Mesenchymal stem cell (in vitro differentiated cells and primary cell): ENCODE data around the gene SLC4A5.

Source experiments
- DNase-seq: peaks from one replicate; pipeline ENCODE4 v3.0.0-alpha.2; 2013
- H2AFZ ChIP-seq: one replicate; pipeline ENCODE4 v1.6.1; 2013; ENCODE audit warnings: low read depth, mild to moderate bottlenecking, control low read depth, inconsistent platforms, low read length, moderate library complexity
- H2AK5ac ChIP-seq: 2 replicates; pipeline ENCODE4 v1.6.1; 2013; ENCODE audit warnings: low read length, moderate library complexity, mild to moderate bottlenecking, inconsistent platforms; ENCODE audit not compliant: severe bottlenecking
- H2BK120ac ChIP-seq: one replicate; pipeline ENCODE4 v1.6.1; 2013; ENCODE audit warnings: low read depth, mild to moderate bottlenecking, inconsistent platforms, low read length, moderate library complexity
- H2BK12ac ChIP-seq, 2 experiments: one replicate each; pipeline ENCODE4 v1.6.1; 2013; ENCODE audit warnings: inconsistent platforms in 2 of 2, low read length in 2 of 2, mild to moderate bottlenecking in 2 of 2, moderate library complexity in 2 of 2, control low read depth in 1 of 2
- H2BK15ac ChIP-seq: one replicate; pipeline ENCODE4 v1.6.1; 2013; ENCODE audit warnings: mild to moderate bottlenecking, low read depth, inconsistent platforms; ENCODE audit not compliant: poor library complexity, severe bottlenecking
- H2BK5ac ChIP-seq: 2 replicates; pipeline ENCODE4 v1.6.1; 2013; ENCODE audit warnings: low read depth, mild to moderate bottlenecking, low read length, control low read depth, inconsistent platforms; ENCODE audit not compliant: poor library complexity, severe bottlenecking
- H3K14ac ChIP-seq, 2 experiments: one replicate each; pipeline ENCODE4 v1.6.1; 2013; ENCODE audit warnings: inconsistent platforms in 2 of 2, low read length in 2 of 2, control low read depth in 1 of 2, mild to moderate bottlenecking in 1 of 2, moderate library complexity in 1 of 2
- H3K18ac ChIP-seq, 2 experiments: one replicate each; pipeline ENCODE4 v1.6.1; 2013; ENCODE audit warnings: inconsistent platforms in 2 of 2, low read length in 2 of 2, control low read depth in 1 of 2, low read depth in 1 of 2, mild to moderate bottlenecking in 1 of 2
- H3K23ac ChIP-seq, 2 experiments: one replicate each; pipeline ENCODE4 v1.6.1; 2013; ENCODE audit warnings: inconsistent platforms in 2 of 2, low read length in 2 of 2, mild to moderate bottlenecking in 2 of 2, moderate library complexity in 2 of 2, control low read depth in 1 of 2
- H3K27ac ChIP-seq: 2 replicates; pipeline ENCODE4 v1.5.1; 2013; ENCODE audit warnings: mild to moderate bottlenecking, moderate library complexity, low read length, control low read depth, inconsistent platforms; ENCODE audit not compliant: poor library complexity, severe bottlenecking
- H3K27me3 ChIP-seq, 2 experiments: 2 replicates each; pipeline versions ENCODE4 v1.6.1 to v1.7.0; 2013; ENCODE audit warnings: low read length in 2 of 2, mild to moderate bottlenecking in 2 of 2, moderate library complexity in 2 of 2, control low read depth in 1 of 2, inconsistent platforms in 1 of 2; ENCODE audit not compliant: control insufficient read depth in 1 of 2, insufficient read depth in 1 of 2
- H3K36me3 ChIP-seq, 2 experiments: 2 replicates each; pipeline versions ENCODE4 v1.6.1 to v1.7.0; 2013; ENCODE audit warnings: low read length in 2 of 2, control low read depth in 1 of 2, inconsistent platforms in 1 of 2, low read depth in 1 of 2, mild to moderate bottlenecking in 1 of 2; ENCODE audit not compliant: insufficient read depth in 2 of 2, control insufficient read depth in 1 of 2
- H3K4ac ChIP-seq, 2 experiments: one replicate each; pipeline ENCODE4 v1.6.1; 2013; ENCODE audit warnings: inconsistent platforms in 2 of 2, low read length in 2 of 2, mild to moderate bottlenecking in 2 of 2, moderate library complexity in 2 of 2, control low read depth in 1 of 2, low read depth in 1 of 2
- H3K4me1 ChIP-seq: 2 replicates; pipeline ENCODE4 v1.6.1; 2013; ENCODE audit warnings: low read depth, low read length, control low read depth; ENCODE audit not compliant: control insufficient read depth, insufficient read depth
- H3K4me2 ChIP-seq: 2 replicates; pipeline ENCODE4 v1.6.1; 2013; ENCODE audit warnings: low read length, mild to moderate bottlenecking, inconsistent platforms; ENCODE audit not compliant: poor library complexity, severe bottlenecking
- H3K4me3 ChIP-seq, 2 experiments: 2 replicates each; pipeline versions ENCODE4 v1.5.1 to v1.7.0; 2013; ENCODE audit warnings: low read length in 2 of 2, mild to moderate bottlenecking in 2 of 2, control low read depth in 1 of 2, low read depth in 1 of 2; ENCODE audit not compliant: insufficient read depth in 1 of 2
- H3K79me1 ChIP-seq: replicated peaks from 2 replicates; pipeline ENCODE4 v1.6.1; 2013; ENCODE audit warnings: mild to moderate bottlenecking, control low read depth, low read length, inconsistent platforms; ENCODE audit not compliant: poor library complexity, severe bottlenecking
- H3K9ac ChIP-seq: 2 replicates; pipeline ENCODE4 v1.7.0; 2013; ENCODE audit warnings: mild to moderate bottlenecking, low read length, moderate library complexity
- H3K9me3 ChIP-seq: 2 replicates; pipeline ENCODE4 v1.7.0; 2013; ENCODE audit warnings: mild to moderate bottlenecking, low read length; ENCODE audit not compliant: control insufficient read depth
- H4K8ac ChIP-seq: one replicate; pipeline ENCODE4 v1.6.1; 2013; ENCODE audit warnings: inconsistent platforms, mild to moderate bottlenecking, low read length, moderate library complexity
- H4K91ac ChIP-seq: one replicate; pipeline ENCODE4 v1.6.1; 2013; ENCODE audit warnings: mild to moderate bottlenecking, low read length, inconsistent platforms
- WGBS: methylation state at CpG from one replicate; pipeline ENCODE4 v1.1.7; 2013; ENCODE audit warnings: mixed read lengths; 5-methylcytosine and 5-hydroxymethylcytosine counted together

SLC4A5 gene

DNA sequence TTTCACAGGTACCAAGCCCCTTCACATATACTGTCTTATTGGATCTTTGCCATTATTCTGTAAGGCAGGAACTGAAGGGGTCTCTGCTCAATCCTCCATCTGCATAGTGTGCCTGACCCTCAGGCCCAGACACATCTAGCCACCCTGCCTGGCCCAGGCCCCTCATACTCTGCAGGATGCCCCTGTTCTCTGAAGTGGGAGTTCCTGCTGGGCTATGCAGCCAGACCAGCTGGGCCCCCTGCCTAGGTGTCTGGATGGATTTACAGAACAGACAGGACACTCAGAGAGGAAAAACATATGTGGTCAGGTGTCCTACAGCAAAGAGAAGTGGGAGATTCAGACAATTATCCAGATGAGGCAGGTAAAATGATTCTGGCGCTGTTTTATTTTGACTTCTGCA, 42.0 kb downstream of the SLC4A5 start:
- H3K4me1 ChIP-seq: no peaks in the 10 kb centered on the region
- H3K18ac ChIP-seq: no peak overlapping the region
- no peak overlapping the region for H3K27ac ChIP-seq
- no peak overlapping the region for H3K4ac ChIP-seq
- no peak overlapping the region for H4K8ac ChIP-seq
- no peaks in the 10 kb centered on the region for H3K79me1 ChIP-seq
- no peak overlapping the region for H3K23ac ChIP-seq
- H2BK5ac ChIP-seq: no peak overlapping the region
- H3K4me3 ChIP-seq: no peak overlapping the region
- H2BK12ac ChIP-seq: no peak overlapping the region
- no peak overlapping the region for H3K9ac ChIP-seq
- H3K14ac ChIP-seq: no peak overlapping the region
- no peak overlapping the region for H2BK120ac ChIP-seq
- H4K91ac ChIP-seq: no peak overlapping the region
- no peak overlapping the region for H2AFZ ChIP-seq
- no peak overlapping the region for H3K4me2 ChIP-seq
- DNase-seq: no peak
- H3K27me3 ChIP-seq: no peaks in the 10 kb centered on the region
- peaks cover 10% of the 10 kb centered on the region for H3K9me3 ChIP-seq
- WGBS: 100% methylated on average over 1 of the region's 1 CpG
- no peak overlapping the region for H2BK15ac ChIP-seq
- no peaks in the 10 kb centered on the region for H3K36me3 ChIP-seq
- no peak overlapping the region for H2AK5ac ChIP-seq

DNA sequence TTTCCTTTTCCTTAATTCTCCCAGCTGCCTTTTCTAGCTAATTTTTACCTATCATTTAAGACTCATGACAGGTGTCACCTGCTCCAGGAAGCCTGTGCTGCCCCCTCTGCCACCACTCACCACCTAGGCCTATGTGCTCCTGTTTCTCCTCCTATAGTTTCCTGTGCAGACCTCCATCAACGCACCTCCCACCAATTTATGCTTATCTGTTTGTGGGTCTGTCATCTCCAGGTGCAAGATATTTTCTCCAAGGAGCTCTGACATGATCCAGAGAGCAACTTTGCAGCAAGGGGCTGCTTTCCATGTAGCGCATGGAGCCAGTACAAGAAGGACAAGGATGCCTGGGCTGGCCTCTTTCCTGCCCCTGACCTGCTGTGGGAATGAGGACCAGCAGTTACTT, 42.7 kb downstream of the SLC4A5 start:
- H2BK12ac ChIP-seq: no peak overlapping the region
- H3K9me3 ChIP-seq: peaks cover 10% of the 10 kb centered on the region
- no peak overlapping the region for H3K4me2 ChIP-seq
- no peak overlapping the region for H2AFZ ChIP-seq
- H2AK5ac ChIP-seq: no peak overlapping the region
- H4K8ac ChIP-seq: no peak overlapping the region
- H2BK120ac ChIP-seq: no peak overlapping the region
- H3K27ac ChIP-seq: no peak overlapping the region
- H3K4me1 ChIP-seq: no peaks in the 10 kb centered on the region
- H3K14ac ChIP-seq: no peak overlapping the region
- no peak overlapping the region for H3K9ac ChIP-seq
- H3K4me3 ChIP-seq: no peak overlapping the region
- no peak overlapping the region for H2BK5ac ChIP-seq
- no peaks in the 10 kb centered on the region for H3K27me3 ChIP-seq
- H2BK15ac ChIP-seq: no peak overlapping the region
- no peak overlapping the region for H3K4ac ChIP-seq
- H3K79me1 ChIP-seq: no peaks in the 10 kb centered on the region
- H3K18ac ChIP-seq: no peak overlapping the region
- H3K23ac ChIP-seq: no peak overlapping the region
- DNase-seq: no peak
- 78% methylated on average over 2 of the region's 2 CpGs for WGBS
- no peak overlapping the region for H4K91ac ChIP-seq
- H3K36me3 ChIP-seq: no peaks in the 10 kb centered on the region

DNA sequence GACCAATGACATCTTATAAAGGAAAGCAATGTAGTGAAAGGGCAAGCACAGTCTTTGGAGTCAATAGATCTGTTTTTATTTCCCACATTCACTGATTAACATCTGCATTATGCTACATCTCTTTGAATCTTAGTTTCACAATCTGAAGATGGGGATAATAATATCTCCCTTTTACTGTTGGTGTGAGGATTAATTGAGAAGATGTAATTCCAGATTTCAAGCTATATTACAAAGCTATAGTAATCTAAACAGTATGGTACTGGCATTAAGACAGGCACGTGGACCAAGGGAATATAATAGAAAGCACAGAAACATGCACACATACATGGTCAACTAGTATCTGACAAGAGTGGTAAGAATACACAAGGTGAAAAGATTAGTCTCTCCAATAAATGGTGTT, 45.3 kb downstream of the SLC4A5 start:
- H3K27me3 ChIP-seq: no peaks in the 10 kb centered on the region
- no peaks in the 10 kb centered on the region for H3K79me1 ChIP-seq
- no peak overlapping the region for H3K4me2 ChIP-seq
- no peak overlapping the region for H4K8ac ChIP-seq
- no peak overlapping the region for H3K9ac ChIP-seq
- H3K36me3 ChIP-seq: no peaks in the 10 kb centered on the region
- no peak overlapping the region for H2BK12ac ChIP-seq
- no peak for DNase-seq
- H4K91ac ChIP-seq: no peak overlapping the region
- H2BK15ac ChIP-seq: no peak overlapping the region
- no CpG with 5 or more reads among the region's 1 CpG for WGBS
- no peak overlapping the region for H3K4ac ChIP-seq
- H2AFZ ChIP-seq: no peak overlapping the region
- no peak overlapping the region for H2BK120ac ChIP-seq
- H3K14ac ChIP-seq: no peak overlapping the region
- no peak overlapping the region for H3K4me3 ChIP-seq
- no peak overlapping the region for H2AK5ac ChIP-seq
- no peak overlapping the region for H2BK5ac ChIP-seq
- H3K27ac ChIP-seq: no peak overlapping the region
- H3K4me1 ChIP-seq: peaks cover 1% of the 10 kb centered on the region
- H3K9me3 ChIP-seq: peaks cover 10% of the 10 kb centered on the region
- H3K23ac ChIP-seq: no peak overlapping the region
- H3K18ac ChIP-seq: no peak overlapping the region

DNA sequence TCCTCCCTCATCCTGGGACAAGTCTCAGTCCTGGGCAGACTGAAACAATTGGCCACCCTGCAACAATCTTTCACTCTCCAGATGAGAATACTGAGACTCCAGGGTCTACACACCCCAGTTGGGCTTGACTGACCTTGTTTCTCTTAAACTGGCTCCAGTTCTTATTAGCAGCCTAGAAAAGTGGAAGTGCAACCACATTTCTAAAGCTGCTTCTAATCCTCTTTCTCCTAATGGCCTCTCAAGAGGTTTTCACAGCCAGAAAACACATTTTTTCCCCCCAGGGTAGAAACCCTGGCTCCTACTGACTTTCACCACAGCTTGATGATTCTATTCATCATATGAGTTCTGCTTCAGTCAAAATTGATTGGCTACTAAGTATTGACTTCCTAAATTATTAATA, 45.8 kb downstream of the SLC4A5 start:
- no peak overlapping the region for H3K23ac ChIP-seq
- no peak for DNase-seq
- H2BK12ac ChIP-seq: no peak overlapping the region
- no peaks in the 10 kb centered on the region for H3K79me1 ChIP-seq
- no peak overlapping the region for H3K4ac ChIP-seq
- H2AFZ ChIP-seq: no peak overlapping the region
- peaks cover 1% of the 10 kb centered on the region for H3K4me1 ChIP-seq
- H2BK15ac ChIP-seq: no peak overlapping the region
- no peak overlapping the region for H3K27ac ChIP-seq
- no peak overlapping the region for H3K4me3 ChIP-seq
- no peak overlapping the region for H2BK5ac ChIP-seq
- H4K91ac ChIP-seq: no peak overlapping the region
- no peak overlapping the region for H2BK120ac ChIP-seq
- H2AK5ac ChIP-seq: no peak overlapping the region
- no peaks in the 10 kb centered on the region for H3K36me3 ChIP-seq
- H3K14ac ChIP-seq: no peak overlapping the region
- peaks cover 10% of the 10 kb centered on the region for H3K9me3 ChIP-seq
- no peak overlapping the region for H3K18ac ChIP-seq
- no peak overlapping the region for H4K8ac ChIP-seq
- H3K27me3 ChIP-seq: no peaks in the 10 kb centered on the region
- H3K9ac ChIP-seq: no peak overlapping the region
- no peak overlapping the region for H3K4me2 ChIP-seq
